Fibroblast of lung (primary cell): ENCODE data around the gene MGP. TPM values are rescaled to one million over a fixed set of nuclear protein-coding genes. Genes with fewer than 3 reads are reported as not detected.

ENCODE experiments used
- DNase-seq, 2 donors: peaks; one replicate each; pipeline versions ENCODE4 v3.0.0 to v3.0.0-alpha.2; 2010; ENCODE audit warnings: low read depth in 2 of 2
- H2AFZ ChIP-seq: 2 replicates; pipeline ENCODE4 v1.5.1; 2012; ENCODE audit warnings: low read length, control low read depth, inconsistent platforms
- H3K27ac ChIP-seq: 2 replicates; pipeline ENCODE4 v1.5.1; 2011; ENCODE audit warnings: low read length, control low read depth; ENCODE audit not compliant: insufficient read depth
- H3K27me3 ChIP-seq: 2 replicates; pipeline ENCODE4 v1.5.1; 2011; ENCODE audit warnings: mild to moderate bottlenecking, low read length; ENCODE audit not compliant: control insufficient read depth, insufficient read depth
- H3K36me3 ChIP-seq: 2 replicates; pipeline ENCODE4 v1.5.1; 2011; ENCODE audit warnings: low read length; ENCODE audit not compliant: control insufficient read depth, insufficient read depth
- H3K4me1 ChIP-seq: 2 replicates; pipeline ENCODE4 v1.5.1; 2011; ENCODE audit warnings: low read length; ENCODE audit not compliant: control insufficient read depth, insufficient read depth; ENCODE audit errors: extremely low read depth
- H3K4me2 ChIP-seq: 2 replicates; pipeline ENCODE4 v1.5.1; 2011; ENCODE audit warnings: low read length, control low read depth; ENCODE audit not compliant: insufficient read depth; ENCODE audit errors: extremely low read depth
- H3K4me3 ChIP-seq, 4 experiments: fragments of 200-600 bp in 1 of 4; sonication (generic) in 1 of 4; replicated peaks in 1 of 4; 2 replicates each; pipeline ENCODE4 v1.5.1; 2011 to 2016; ENCODE audit warnings: low read length in 4 of 4, low read depth in 3 of 4, mild to moderate bottlenecking in 3 of 4, control low read depth in 2 of 4, inconsistent platforms in 1 of 4, mixed read lengths in 1 of 4; ENCODE audit not compliant: insufficient read depth in 1 of 4; ENCODE audit errors: control extremely low read depth in 1 of 4
- H3K79me2 ChIP-seq: 2 replicates; pipeline ENCODE4 v1.5.1; 2012; ENCODE audit warnings: mild to moderate bottlenecking, low read length, inconsistent platforms; ENCODE audit not compliant: control insufficient read depth, insufficient read depth
- H3K9ac ChIP-seq: 2 replicates; pipeline ENCODE4 v1.5.1; 2011; ENCODE audit warnings: mild to moderate bottlenecking, low read length, control low read depth; ENCODE audit not compliant: insufficient read depth
- H3K9me3 ChIP-seq: 2 replicates; pipeline ENCODE4 v1.5.1; 2012; ENCODE audit warnings: low read depth, low read length; ENCODE audit not compliant: control insufficient read depth, insufficient read depth
- H4K20me1 ChIP-seq: 2 replicates; pipeline ENCODE4 v1.5.1; 2011; ENCODE audit warnings: low read length; ENCODE audit not compliant: control insufficient read depth, insufficient read depth; ENCODE audit errors: extremely low read depth
- EZH2 ChIP-seq: IDR thresholded peaks from 2 replicates; pipeline ENCODE4 v1.5.1; 2012; ENCODE audit warnings: low read length, control low read depth, mild to moderate bottlenecking; ENCODE audit errors: missing control alignments
- polyA plus RNA-seq, 2 donors: library from polyadenylated mRNA; depleted of rRNA in 1 of 2; stranded (reverse) in 1 of 2; unstranded in 1 of 2; fragments of >200 nt; gene quantifications; 2 replicates each; pipeline ENCODE4 v1.2.1, GENCODE V29; 2011 to 2012; ENCODE audit warnings: missing spikeins in 1 of 2
- total RNA-seq: library from RNA; depleted of rRNA; stranded (reverse); fragments of >200 nt; gene quantifications from 2 replicates; pipeline ENCODE4 v1.2.1, GENCODE V29; 2014
- TF ChIP-seq, protein P1 (sequence below), 2 donors: IDR thresholded peaks in 1 of 2; conservative IDR thresholded peaks in 1 of 2; 1 replicate in 1 of 2; 2 replicates in 1 of 2; pipeline ENCODE4 v1.5.1; 2011 to 2012; ENCODE audit warnings: low read length in 2 of 2, control low read depth in 1 of 2, inconsistent platforms in 1 of 2, low read depth in 1 of 2, mild to moderate bottlenecking in 1 of 2

MGP gene
- total and polyA plus RNA-seq, 2 donors (not counting 1 experiment from before 2014, with no cell fraction given) = 2.0 to 15.9 TPM

DNA sequence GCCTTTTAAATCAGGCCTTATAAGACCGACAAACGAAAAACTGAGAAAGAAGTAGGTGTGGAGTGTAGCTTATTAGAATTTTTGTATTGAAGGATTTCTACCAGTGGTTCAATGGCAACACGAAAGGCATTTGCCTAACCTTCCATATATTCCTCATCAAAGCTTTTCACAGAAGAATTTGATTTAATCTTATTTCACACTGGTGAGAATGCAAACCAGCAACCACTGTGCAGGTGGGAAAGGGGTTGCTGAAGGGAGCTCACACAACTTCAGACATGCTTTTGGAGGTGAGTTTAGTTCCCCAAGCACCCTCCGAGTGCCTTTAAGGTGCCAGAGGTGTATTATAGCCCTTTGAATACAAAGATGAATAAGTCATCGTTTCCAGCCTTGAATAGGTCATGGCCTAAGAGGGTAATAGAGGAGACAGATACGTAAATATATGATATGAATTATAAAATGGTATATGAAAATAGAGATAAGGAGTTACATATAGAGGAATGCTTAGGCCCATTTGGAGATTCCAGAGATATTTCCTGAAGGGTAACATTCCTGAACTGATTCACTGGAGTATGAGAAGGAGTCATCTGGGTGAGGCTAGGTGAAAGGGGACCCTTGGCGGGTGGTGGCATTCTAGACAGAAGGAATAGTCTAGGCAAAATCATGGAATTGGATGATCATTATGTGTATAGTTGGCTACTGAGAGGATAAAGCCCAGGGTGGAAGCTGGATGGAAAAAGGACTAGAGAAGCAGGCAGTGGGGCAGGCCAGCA lies 46.3 kb upstream of the MGP start:
- H3K36me3 ChIP-seq = no peaks in the 10 kb centered on the region
- no peak overlapping the region for H3K9ac ChIP-seq
- H3K4me2 ChIP-seq = no peak overlapping the region
- no peak overlapping the region for H3K4me3 ChIP-seq
- H3K4me1 ChIP-seq = peaks cover 3% of the 10 kb centered on the region
- TF ChIP-seq, protein P1, sequence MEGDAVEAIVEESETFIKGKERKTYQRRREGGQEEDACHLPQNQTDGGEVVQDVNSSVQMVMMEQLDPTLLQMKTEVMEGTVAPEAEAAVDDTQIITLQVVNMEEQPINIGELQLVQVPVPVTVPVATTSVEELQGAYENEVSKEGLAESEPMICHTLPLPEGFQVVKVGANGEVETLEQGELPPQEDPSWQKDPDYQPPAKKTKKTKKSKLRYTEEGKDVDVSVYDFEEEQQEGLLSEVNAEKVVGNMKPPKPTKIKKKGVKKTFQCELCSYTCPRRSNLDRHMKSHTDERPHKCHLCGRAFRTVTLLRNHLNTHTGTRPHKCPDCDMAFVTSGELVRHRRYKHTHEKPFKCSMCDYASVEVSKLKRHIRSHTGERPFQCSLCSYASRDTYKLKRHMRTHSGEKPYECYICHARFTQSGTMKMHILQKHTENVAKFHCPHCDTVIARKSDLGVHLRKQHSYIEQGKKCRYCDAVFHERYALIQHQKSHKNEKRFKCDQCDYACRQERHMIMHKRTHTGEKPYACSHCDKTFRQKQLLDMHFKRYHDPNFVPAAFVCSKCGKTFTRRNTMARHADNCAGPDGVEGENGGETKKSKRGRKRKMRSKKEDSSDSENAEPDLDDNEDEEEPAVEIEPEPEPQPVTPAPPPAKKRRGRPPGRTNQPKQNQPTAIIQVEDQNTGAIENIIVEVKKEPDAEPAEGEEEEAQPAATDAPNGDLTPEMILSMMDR (conservative IDR thresholded peaks at IDR 0.05 in 1 of 2, IDR thresholded peaks at IDR 0.05 in 1 of 2; ENCODE audit: low read depth in 1 of 2, low read length in 2 of 2) = no peak
- TF ChIP-seq EZH2 = no peak
- no peak for DNase-seq
- H2AFZ ChIP-seq = peak overlapping the region; percentile 14
- no peaks in the 10 kb centered on the region for H4K20me1 ChIP-seq
- no peaks in the 10 kb centered on the region for H3K79me2 ChIP-seq
- H3K27me3 ChIP-seq = no peaks in the 10 kb centered on the region
- H3K27ac ChIP-seq = no peak overlapping the region
- H3K9me3 ChIP-seq = no peaks in the 10 kb centered on the region

GRCh38 chr12:14931359-14931758 lies 45.7 kb upstream of the MGP start:
- Histone ChIP-seq H3K9me3 (no peaks in the 10 kb centered on the region), H2AFZ (peak overlapping the region; percentile 14), H4K20me1 (no peaks in the 10 kb centered on the region), H3K27ac (no peak overlapping the region), H3K9ac (no peak overlapping the region), H3K4me2 (no peak overlapping the region), H3K27me3 (no peaks in the 10 kb centered on the region), H3K4me3 (no peak overlapping the region), H3K4me1 (peaks cover 3% of the 10 kb centered on the region), H3K79me2 (no peaks in the 10 kb centered on the region), H3K36me3 (no peaks in the 10 kb centered on the region)
- TF ChIP-seq, protein P1 (conservative IDR thresholded peaks at IDR 0.05 in 1 of 2, IDR thresholded peaks at IDR 0.05 in 1 of 2; ENCODE audit: low read depth in 1 of 2, low read length in 2 of 2) = no peak
- no peak for TF ChIP-seq EZH2
- DNase-seq = peak in 1 of 2 donors; percentile 28

DNA sequence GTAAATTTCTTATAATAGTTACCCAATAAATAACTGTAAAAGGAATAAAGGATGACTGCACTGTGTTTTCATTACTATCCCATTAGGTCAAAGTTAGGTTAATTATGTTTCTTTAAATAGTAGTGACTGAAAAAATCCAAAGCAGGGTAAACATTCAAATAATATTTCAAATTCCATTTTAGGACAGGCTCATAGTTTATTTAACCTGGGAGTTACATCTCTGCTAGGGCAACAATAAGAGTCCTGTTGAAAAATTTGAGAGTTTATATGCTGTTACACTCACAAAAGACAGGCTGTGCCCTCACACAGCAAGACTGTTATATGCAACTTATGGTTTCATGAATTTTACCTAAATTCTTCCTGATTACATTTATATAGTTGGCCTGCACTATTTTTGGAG lies 44.6 kb upstream of the MGP start:
- no peak overlapping the region for H3K4me2 ChIP-seq
- H3K79me2 ChIP-seq = no peaks in the 10 kb centered on the region
- DNase-seq = peak in 1 of 2 donors; percentile 29
- TF ChIP-seq EZH2 = no peak
- TF ChIP-seq, protein P1 (conservative IDR thresholded peaks at IDR 0.05 in 1 of 2, IDR thresholded peaks at IDR 0.05 in 1 of 2; ENCODE audit: low read depth in 1 of 2, low read length in 2 of 2) = no peak
- H3K4me1 ChIP-seq = peaks cover 3% of the 10 kb centered on the region
- H4K20me1 ChIP-seq = no peaks in the 10 kb centered on the region
- H3K4me3 ChIP-seq = no peak overlapping the region
- no peaks in the 10 kb centered on the region for H3K36me3 ChIP-seq
- H2AFZ ChIP-seq = no peak overlapping the region
- H3K9ac ChIP-seq = no peak overlapping the region
- H3K27ac ChIP-seq = no peak overlapping the region
- H3K9me3 ChIP-seq = no peaks in the 10 kb centered on the region
- H3K27me3 ChIP-seq = no peaks in the 10 kb centered on the region
